SJCRH30 (cell line): ENCODE measurements around the gene KLHL35. TPM values are rescaled to one million over a fixed set of nuclear protein-coding genes. Genes with fewer than 3 reads are reported as not detected.
A peak's percentile ranks its signal among the peaks of the same experiment; 100 is the strongest.
"Not testable (repeated sequence)": the region's sequence is repeated elsewhere in the genome, so short reads cannot be mapped to it uniquely, and the experiment has no call there.

Source experiments
- DNase-seq, 2 experiments: peaks; one replicate each; pipeline ENCODE4 v3.0.0-alpha.2; 2015 to 2020
- H3K27ac ChIP-seq: fragments of 250-450 bp; sonication (Bioruptor Pico); 2 replicates; pipeline ENCODE4 v1.5.1; 2020; ENCODE audit warnings: mild to moderate bottlenecking, moderate library complexity
- H3K27me3 ChIP-seq: fragments of 250-450 bp; sonication (Bioruptor Pico); 2 replicates; pipeline ENCODE4 v1.5.1; 2020; ENCODE audit warnings: mild to moderate bottlenecking, moderate library complexity
- H3K36me3 ChIP-seq: fragments of 250-450 bp; sonication (Bioruptor Pico); 2 replicates; pipeline ENCODE4 v1.5.1; 2020; ENCODE audit warnings: mild to moderate bottlenecking, moderate library complexity
- H3K4me1 ChIP-seq: fragments of 250-450 bp; sonication (Bioruptor Pico); 2 replicates; pipeline ENCODE4 v1.5.1; 2020; ENCODE audit warnings: mild to moderate bottlenecking, moderate library complexity
- H3K4me3 ChIP-seq: fragments of 250-450 bp; sonication (Bioruptor Pico); 2 replicates; pipeline ENCODE4 v1.5.1; 2020; ENCODE audit warnings: mild to moderate bottlenecking, moderate library complexity
- H3K9me3 ChIP-seq: fragments of 250-450 bp; sonication (Bioruptor Pico); replicated peaks from 2 replicates; pipeline ENCODE4 v1.5.1; 2020; ENCODE audit warnings: mild to moderate bottlenecking, moderate library complexity
- total RNA-seq: library from RNA; depleted of rRNA; stranded (reverse); fragments of >200 nt; shearing (Covaris generic); gene quantifications from 2 replicates; pipeline ENCODE4 v1.2.3, GENCODE V29; 2014; rRNA removed

The KLHL35 gene
- total RNA-seq, 1 experiment from 2014 or later, result not detected

DNA sequence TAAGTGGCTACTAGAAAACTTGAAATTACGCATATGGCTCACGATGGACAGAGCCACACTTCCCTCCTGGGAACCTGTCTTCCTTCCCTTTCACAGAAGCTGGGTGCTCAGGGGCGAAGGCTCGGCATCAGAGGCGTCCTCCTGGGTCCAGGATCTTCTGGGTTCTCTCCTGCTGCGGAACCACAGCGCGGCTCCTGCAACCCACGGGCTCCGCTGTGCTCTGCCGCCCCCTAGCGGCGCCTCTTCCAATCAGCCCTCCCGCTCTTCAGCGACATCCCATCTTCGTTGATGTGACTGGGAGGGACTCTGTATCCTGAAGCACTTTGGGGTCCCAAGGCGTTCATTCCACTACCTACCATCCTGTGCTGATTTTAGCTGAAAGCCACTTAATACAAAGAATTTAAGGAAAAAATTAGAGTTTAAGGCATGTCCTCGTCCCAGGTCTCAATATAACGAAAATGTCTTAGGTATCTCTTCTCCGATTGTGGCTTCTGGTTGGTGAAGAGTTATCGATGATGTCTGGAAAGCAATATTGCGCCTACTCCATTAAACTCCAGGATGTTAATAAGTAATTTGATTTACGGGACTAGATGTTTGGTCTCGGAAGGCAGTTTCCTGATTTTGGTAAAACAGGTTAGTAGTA, 48.4 kb downstream of the KLHL35 start:
- H3K27ac ChIP-seq, result no peak overlapping the region; the same call in 1 of the 2 replicates
- H3K36me3 ChIP-seq, result no peaks in the 10 kb centered on the region
- peaks cover 48% of the 10 kb centered on the region for H3K4me1 ChIP-seq
- H3K4me3 ChIP-seq, result no peak overlapping the region
- no peaks in the 10 kb centered on the region for H3K9me3 ChIP-seq
- DNase-seq, result peak; percentile 63 to 83
- H3K27me3 ChIP-seq, result no peaks in the 10 kb centered on the region

DNA sequence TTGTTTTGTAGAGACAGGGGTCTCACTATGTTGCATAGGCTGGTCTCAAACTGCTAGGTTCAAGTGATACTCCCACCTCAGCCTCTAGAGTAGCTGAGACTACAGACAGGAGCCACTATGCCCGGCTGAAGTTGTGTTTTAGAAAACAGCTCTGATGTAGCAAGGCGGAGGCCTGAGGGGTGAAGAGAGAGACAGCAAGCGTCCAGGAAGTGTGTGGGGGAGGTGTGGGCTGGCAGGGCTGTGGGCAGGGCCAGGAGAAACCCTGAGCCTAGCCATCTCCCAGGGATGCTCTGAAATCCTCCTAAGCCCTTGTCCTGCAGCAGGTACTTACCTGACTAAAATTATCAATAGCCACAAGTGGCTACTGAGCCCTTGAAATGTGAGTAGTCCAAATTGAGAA, 49.8 kb downstream of the KLHL35 start:
- no peak overlapping the region for H3K27ac ChIP-seq
- H3K27me3 ChIP-seq, result no peaks in the 10 kb centered on the region
- H3K36me3 ChIP-seq, result no peaks in the 10 kb centered on the region
- H3K9me3 ChIP-seq, result no peaks in the 10 kb centered on the region
- DNase-seq, result peak; percentile 34 to 42
- peaks cover 40% of the 10 kb centered on the region for H3K4me1 ChIP-seq
- no peak overlapping the region for H3K4me3 ChIP-seq

DNA sequence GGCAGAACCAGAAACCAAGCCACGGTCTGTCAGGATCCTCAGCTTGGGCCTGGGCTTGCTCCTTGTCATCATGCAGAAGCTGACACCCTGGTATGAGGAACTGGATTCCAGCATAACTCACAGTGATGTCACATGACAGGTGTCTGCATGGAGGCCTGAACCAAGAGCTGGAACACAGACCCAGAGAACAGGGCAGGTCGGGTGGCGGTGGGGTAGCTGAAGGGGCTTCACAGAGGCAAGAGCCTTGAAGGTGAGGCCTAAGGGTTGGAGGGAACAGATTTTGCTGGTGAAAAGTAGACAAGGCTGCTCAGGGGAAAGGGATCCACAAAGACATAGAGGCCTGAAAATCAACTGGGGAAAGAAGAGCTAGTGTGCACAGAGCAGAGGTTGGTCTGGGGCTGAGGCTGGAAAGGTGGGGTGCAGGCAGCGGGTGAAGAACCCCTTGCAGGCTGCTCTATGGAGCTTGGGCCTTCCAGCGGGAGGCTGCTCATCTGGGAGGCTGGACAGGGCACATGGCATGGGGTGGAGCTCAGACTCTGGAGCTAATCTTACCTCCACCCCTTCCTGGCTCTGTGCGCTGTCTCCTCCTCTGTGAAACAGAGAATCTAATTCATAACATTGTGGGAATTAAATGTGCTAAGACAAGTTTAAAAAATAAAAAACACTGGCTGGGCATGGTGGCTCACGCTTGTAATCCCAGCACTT, 52.1 kb downstream of the KLHL35 start:
- Histone ChIP-seq H3K27me3 (no peaks in the 10 kb centered on the region), H3K36me3 (no peaks in the 10 kb centered on the region), H3K9me3 (no peaks in the 10 kb centered on the region), H3K4me1 (peaks cover 26% of the 10 kb centered on the region), H3K4me3 (no peak overlapping the region), H3K27ac (peak overlapping the region; percentile 83)
- DNase-seq, result peak; percentile 81 to 86

GRCh38 chr11:75380245-75380644, 52.8 kb downstream of the KLHL35 start:
- Histone ChIP-seq H3K4me1 (peaks cover 26% of the 10 kb centered on the region), H3K27me3 (no peaks in the 10 kb centered on the region), H3K9me3 (no peaks in the 10 kb centered on the region), H3K36me3 (no peaks in the 10 kb centered on the region), H3K4me3 (no peak overlapping the region), H3K27ac (peak overlapping the region; percentile 83)
- no peak for DNase-seq

DNA sequence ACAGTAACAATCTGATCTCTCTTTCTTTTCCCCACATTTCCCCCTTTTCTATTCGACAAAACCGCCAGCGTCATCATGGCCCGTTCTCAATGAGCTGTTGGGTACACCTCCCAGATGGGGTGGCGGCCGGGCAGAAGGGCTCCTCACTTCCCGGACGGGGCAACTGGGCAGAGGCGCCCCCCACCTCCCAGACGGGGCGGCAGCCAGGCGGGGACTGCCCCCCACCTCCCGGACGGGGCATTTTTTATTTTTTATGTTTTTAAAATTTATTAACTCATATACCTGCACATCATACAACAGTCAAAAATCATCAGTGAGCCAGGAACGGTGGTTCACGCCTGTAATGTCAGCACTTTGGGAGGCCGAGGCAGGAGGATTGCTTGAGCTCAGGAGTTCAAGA, 54.2 kb downstream of the KLHL35 start:
- peaks cover 26% of the 10 kb centered on the region for H3K4me1 ChIP-seq
- H3K27ac ChIP-seq, H3K36me3 ChIP-seq, H3K4me3 ChIP-seq, H3K27me3 ChIP-seq, DNase-seq, H3K9me3 ChIP-seq: not testable (repeated sequence)

DNA sequence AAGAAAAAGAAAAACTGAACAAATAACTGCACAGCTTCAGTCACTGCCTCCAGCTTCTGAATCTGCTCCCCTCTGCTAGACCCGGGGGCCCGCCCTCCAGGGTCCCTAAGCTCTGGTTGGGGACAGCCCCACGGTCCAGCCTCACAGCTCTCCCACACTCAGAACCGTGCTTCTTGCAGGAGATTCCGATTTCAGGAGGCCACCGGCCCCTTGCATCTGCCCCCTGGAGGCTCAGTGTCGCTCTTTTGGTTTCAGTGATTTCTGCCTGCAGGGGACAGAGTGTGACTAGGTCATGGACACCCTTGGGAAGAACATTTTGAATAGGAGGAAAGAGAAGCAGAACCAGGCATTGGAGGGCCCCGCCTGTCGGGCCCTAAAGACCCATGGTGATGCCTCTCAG, 56.8 kb downstream of the KLHL35 start:
- Histone ChIP-seq H3K27ac (no peak overlapping the region), H3K27me3 (no peaks in the 10 kb centered on the region), H3K36me3 (no peaks in the 10 kb centered on the region), H3K4me1 (peaks cover 28% of the 10 kb centered on the region), H3K4me3 (no peak overlapping the region), H3K9me3 (no peaks in the 10 kb centered on the region)
- DNase-seq, result peak in 1 of 2 experiments; percentile 34

DNA sequence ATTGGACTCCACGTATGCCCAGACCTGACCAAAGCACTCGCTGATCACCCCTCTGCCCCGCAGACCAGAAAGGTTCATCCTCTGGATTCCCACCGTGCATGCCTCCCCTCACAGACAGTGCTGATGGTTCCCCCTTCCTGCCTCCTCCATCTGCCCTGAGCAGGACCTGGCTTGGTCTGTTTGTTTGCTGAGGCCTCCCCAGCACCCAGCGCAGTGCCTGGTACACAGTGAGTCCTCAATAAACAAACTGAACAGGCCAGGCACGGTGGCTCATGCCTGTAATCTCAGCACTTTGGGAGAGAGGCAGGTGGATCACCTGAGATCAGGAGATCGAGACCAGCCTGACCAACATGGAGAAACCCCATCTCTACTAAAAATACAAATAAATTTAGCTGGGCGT, 57.4 kb downstream of the KLHL35 start:
- H3K4me1 ChIP-seq, result peaks cover 22% of the 10 kb centered on the region
- no peaks in the 10 kb centered on the region for H3K36me3 ChIP-seq
- H3K4me3 ChIP-seq, result no peak overlapping the region
- no peak overlapping the region for H3K27ac ChIP-seq
- no peaks in the 10 kb centered on the region for H3K9me3 ChIP-seq
- no peaks in the 10 kb centered on the region for H3K27me3 ChIP-seq
- no peak for DNase-seq

DNA sequence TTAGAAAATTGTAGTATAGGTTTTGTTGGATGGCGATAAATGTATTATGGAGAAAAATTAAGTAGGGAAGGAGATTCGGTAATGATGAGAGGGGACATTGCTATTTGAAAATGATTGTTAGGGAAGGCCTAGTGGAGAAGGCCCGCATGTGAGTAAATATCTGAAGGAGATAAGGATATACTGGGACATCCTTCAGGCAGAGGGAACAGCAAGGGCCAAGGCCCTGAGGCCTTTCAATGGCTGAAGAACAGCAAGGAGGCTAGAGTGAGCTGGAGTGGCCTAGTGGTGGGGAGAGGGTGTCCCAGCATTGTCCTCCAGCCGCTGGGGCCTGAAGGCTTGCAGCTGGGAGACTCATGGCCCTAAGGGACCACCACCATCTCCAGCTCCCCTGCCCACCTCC, 58.4 kb downstream of the KLHL35 start:
- no peak overlapping the region for H3K4me3 ChIP-seq
- no peak for DNase-seq

GRCh38 chr11:75373201-75373600, 59.8 kb downstream of the KLHL35 start:
- no peak for DNase-seq
- H3K27ac ChIP-seq, result no peak overlapping the region
- no peak overlapping the region for H3K4me3 ChIP-seq
- H3K27me3 ChIP-seq, result no peaks in the 10 kb centered on the region
- H3K9me3 ChIP-seq, result no peaks in the 10 kb centered on the region
- H3K4me1 ChIP-seq, result peaks cover 11% of the 10 kb centered on the region; the same call in 1 of the 2 replicates
- H3K36me3 ChIP-seq, result no peaks in the 10 kb centered on the region

More for the DNA sequence above, 58.4 kb downstream of the KLHL35 start:
- Histone ChIP-seq H3K36me3 (no peaks in the 10 kb centered on the region), H3K9me3 (no peaks in the 10 kb centered on the region), H3K27me3 (no peaks in the 10 kb centered on the region), H3K27ac (no peak overlapping the region), H3K4me1 (peaks cover 15% of the 10 kb centered on the region; the same call in 1 of the 2 replicates)

Other genes starting within 250 kb of the KLHL35 start
- gene TPBGL, start 192.4 kb downstream of the KLHL35 start, total RNA-seq, result not detected in 2 replicates
- gene ARRB1, start 81.5 kb downstream of the KLHL35 start, total RNA-seq, result 112 and 121 TPM in 2 replicates
- gene RPS3, start 33.7 kb downstream of the KLHL35 start, total RNA-seq, result 2,831 and 2,945 TPM in 2 replicates
- 4.0 and 5.8 TPM in 2 replicates for gene GDPD5, start 92.7 kb upstream of the KLHL35 start, total RNA-seq
- 133 and 146 TPM in 2 replicates for gene SERPINH1, start 129.1 kb upstream of the KLHL35 start, total RNA-seq
- gene MAP6, start 235.8 kb upstream of the KLHL35 start, total RNA-seq, result 0.53 and 0.79 TPM in 2 replicates